K562 (cell line): Measurements from ENCODE around the gene GNAZ. TPM values are rescaled to one million over a fixed set of nuclear protein-coding genes. Genes with fewer than 3 reads are reported as not detected.

ENCODE experiments used
- BCL6 ChIP-seq: fragments of 250-450 bp; sonication (Bioruptor Pico); IDR thresholded peaks from 2 replicates; pipeline ENCODE4 v1.4.0; 2020
- CBX3 ChIP-seq, 2 experiments: IDR thresholded peaks; 1 replicate in 1 of 2; 2 replicates in 1 of 2; pipeline ENCODE4 v1.6.1; 2012; ENCODE audit warnings: inconsistent platforms in 2 of 2, low read length in 2 of 2, borderline replicate concordance in 1 of 2, control low read depth in 1 of 2
- DDX20 ChIP-seq: fragments of 450-650 bp; IDR thresholded peaks from 2 replicates; pipeline ENCODE4 v1.6.1; 2016; ENCODE audit warnings: missing genetic modification characterization, low read depth, mild to moderate bottlenecking, missing compliant biosample characterization, moderate library complexity
- KLF13 ChIP-seq: fragments of 450-650 bp; IDR thresholded peaks from 2 replicates; pipeline ENCODE4 v1.6.1; 2016; ENCODE audit warnings: missing genetic modification characterization, low read depth, mild to moderate bottlenecking, missing compliant biosample characterization, moderate library complexity, borderline replicate concordance
- MAZ ChIP-seq, 2 experiments: fragments of 450-650 bp in 1 of 2; sonication (generic) in 1 of 2; formaldehyde crosslinking; IDR thresholded peaks in 1 of 2; conservative IDR thresholded peaks in 1 of 2; 2 replicates each; pipeline versions ENCODE4 v1.4.0 to v1.5.0; 2020; ENCODE audit warnings: mild to moderate bottlenecking in 1 of 2, missing genetic modification reagents in 1 of 2
- SMARCB1 ChIP-seq: IDR thresholded peaks from 2 replicates; pipeline ENCODE4 v1.6.1; 2011; ENCODE audit warnings: improper control_type of control experiment, low read depth; ENCODE audit not compliant: insufficient read length
- STAT5A ChIP-seq: IDR thresholded peaks from 2 replicates; pipeline ENCODE4 v1.6.1; 2012; ENCODE audit warnings: low read length, inconsistent platforms, borderline replicate concordance
- ZFP36 ChIP-seq: fragments of 150-350 bp; IDR thresholded peaks from 2 replicates; pipeline ENCODE4 v1.6.1; 2018; ENCODE audit warnings: low read length, low read depth; ENCODE audit not compliant: partially characterized antibody
- ZNF41 ChIP-seq: fragments of 250-450 bp; sonication (Bioruptor Pico); conservative IDR thresholded peaks from 2 replicates; pipeline ENCODE4 v1.4.0; 2020; ENCODE audit warnings: mild to moderate bottlenecking
- ZNF778 ChIP-seq: fragments of 450-650 bp; formaldehyde crosslinking; IDR thresholded peaks from 2 replicates; pipeline ENCODE4 v1.4.0; 2020; ENCODE audit warnings: mild to moderate bottlenecking, moderate library complexity
- polyA plus RNA-seq, 8 experiments: library from polyadenylated mRNA; depleted of rRNA in 4 of 8; stranded (reverse) in 5 of 8; unstranded in 3 of 8; fragments of >200 nt; fragmentation: Nextera tagmentation in 2 of 8; fragmentation: Illumina TruSeq in 1 of 8; extraction: Ambion mirVana in 2 of 8; extraction: Trizol in 1 of 8; gene quantifications; 2 replicates each; pipeline versions ENCODE4 v1.2.1 to v1.2.3, GENCODE V29; 2011 to 2014; ENCODE audit warnings: inconsistent platforms in 1 of 8, missing spikeins in 1 of 8
- total RNA-seq, 7 experiments: library from RNA; depleted of rRNA in 6 of 7; stranded (reverse); fragments of >200 nt in 6 of 7; fragmentation: Illumina TruSeq in 2 of 7; extraction: Trizol in 2 of 7; gene quantifications; 2 replicates each; pipeline versions ENCODE4 v1.2.1 to v1.2.3, GENCODE V29; 2011 to 2021; ENCODE audit warnings: low replicate concordance in 1 of 7
- TF ChIP-seq, protein P1 (sequence below): fragments of 450-650 bp; IDR thresholded peaks from 2 replicates; pipeline ENCODE4 v1.6.1; 2016; ENCODE audit warnings: mild to moderate bottlenecking
- TF ChIP-seq, protein P2 (sequence below): fragments of 150-350 bp; conservative IDR thresholded peaks from 2 replicates; pipeline ENCODE4 v1.6.1; 2014; ENCODE audit warnings: low read length
- TF ChIP-seq, protein P3 (sequence below): fragments of 450-650 bp; formaldehyde crosslinking; IDR thresholded peaks from 2 replicates; pipeline ENCODE4 v1.4.0; 2022; ENCODE audit warnings: missing genetic modification characterization
- TF ChIP-seq, protein P4 (sequence below), 2 experiments: IDR thresholded peaks in 1 of 2; conservative IDR thresholded peaks in 1 of 2; 2 replicates each; pipeline ENCODE4 v1.6.1; 2016; ENCODE audit warnings: low read depth in 2 of 2, mild to moderate bottlenecking in 1 of 2, missing compliant biosample characterization in 1 of 2, missing genetic modification characterization in 1 of 2, moderate library complexity in 1 of 2
- TF ChIP-seq, protein P5 (sequence below): fragments of 450-650 bp; IDR thresholded peaks from 2 replicates; pipeline ENCODE4 v1.6.1; 2016; ENCODE audit warnings: missing biosample characterization, missing genetic modification characterization

GNAZ gene
- total and polyA plus RNA-seq, 9 of the 15 experiments (the other 6 are each of a cell fraction or from before 2014, with no cell fraction given), result 0.04 to 0.22 (median 0.13) TPM; not detected in 3

DNA sequence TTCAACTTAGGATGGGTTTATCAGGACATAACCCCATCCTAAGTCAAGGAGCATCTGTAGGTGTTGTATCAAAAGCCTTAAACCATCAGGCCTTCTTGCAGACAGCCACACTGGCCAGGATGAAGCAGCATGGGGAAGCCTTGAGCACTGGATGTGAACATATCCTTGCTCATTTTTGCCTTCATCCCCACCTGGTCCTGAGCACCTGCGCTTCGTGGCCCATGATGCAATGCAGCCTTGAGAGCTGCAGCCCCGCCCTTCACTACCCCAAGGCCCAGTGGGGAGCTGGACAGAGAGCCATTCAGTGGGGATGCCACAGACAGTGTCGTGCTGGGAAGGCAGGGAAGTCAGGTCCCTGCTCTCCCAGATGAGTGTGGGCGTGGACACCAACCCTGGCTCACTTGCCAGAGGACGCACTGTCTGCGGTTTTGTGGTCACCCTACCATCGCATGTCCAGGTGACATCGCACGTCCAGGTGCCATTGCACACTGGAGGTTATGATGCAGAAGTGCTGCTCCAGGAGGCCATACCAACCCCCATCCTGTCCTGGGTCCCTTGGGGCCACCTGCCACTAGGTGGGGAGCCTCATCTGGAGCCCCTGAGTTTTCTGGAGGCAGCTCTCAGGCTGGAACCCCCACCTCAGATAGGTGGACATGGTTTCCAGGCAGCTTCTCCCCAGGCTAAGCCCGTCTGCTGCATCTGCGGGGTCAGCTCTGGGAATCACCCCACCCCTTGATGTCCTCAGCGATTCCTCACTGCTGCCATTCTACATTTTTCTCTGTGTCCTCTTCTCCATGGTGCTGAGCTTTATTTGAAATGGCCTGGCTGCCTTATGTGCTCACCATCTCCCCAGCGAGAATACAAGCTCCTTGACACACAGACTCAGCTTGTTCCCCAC is 14.4 kb downstream of the GNAZ start (continued):
- TF ChIP-seq CBX3 (IDR thresholded peaks at IDR 0.05; ENCODE audit: borderline replicate concordance in 1 of 2, low read length in 2 of 2), result no peak
- TF ChIP-seq, protein P1, sequence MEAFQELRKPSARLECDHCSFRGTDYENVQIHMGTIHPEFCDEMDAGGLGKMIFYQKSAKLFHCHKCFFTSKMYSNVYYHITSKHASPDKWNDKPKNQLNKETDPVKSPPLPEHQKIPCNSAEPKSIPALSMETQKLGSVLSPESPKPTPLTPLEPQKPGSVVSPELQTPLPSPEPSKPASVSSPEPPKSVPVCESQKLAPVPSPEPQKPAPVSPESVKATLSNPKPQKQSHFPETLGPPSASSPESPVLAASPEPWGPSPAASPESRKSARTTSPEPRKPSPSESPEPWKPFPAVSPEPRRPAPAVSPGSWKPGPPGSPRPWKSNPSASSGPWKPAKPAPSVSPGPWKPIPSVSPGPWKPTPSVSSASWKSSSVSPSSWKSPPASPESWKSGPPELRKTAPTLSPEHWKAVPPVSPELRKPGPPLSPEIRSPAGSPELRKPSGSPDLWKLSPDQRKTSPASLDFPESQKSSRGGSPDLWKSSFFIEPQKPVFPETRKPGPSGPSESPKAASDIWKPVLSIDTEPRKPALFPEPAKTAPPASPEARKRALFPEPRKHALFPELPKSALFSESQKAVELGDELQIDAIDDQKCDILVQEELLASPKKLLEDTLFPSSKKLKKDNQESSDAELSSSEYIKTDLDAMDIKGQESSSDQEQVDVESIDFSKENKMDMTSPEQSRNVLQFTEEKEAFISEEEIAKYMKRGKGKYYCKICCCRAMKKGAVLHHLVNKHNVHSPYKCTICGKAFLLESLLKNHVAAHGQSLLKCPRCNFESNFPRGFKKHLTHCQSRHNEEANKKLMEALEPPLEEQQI, result no peak
- TF ChIP-seq STAT5A, result no peak
- TF ChIP-seq, protein P2, sequence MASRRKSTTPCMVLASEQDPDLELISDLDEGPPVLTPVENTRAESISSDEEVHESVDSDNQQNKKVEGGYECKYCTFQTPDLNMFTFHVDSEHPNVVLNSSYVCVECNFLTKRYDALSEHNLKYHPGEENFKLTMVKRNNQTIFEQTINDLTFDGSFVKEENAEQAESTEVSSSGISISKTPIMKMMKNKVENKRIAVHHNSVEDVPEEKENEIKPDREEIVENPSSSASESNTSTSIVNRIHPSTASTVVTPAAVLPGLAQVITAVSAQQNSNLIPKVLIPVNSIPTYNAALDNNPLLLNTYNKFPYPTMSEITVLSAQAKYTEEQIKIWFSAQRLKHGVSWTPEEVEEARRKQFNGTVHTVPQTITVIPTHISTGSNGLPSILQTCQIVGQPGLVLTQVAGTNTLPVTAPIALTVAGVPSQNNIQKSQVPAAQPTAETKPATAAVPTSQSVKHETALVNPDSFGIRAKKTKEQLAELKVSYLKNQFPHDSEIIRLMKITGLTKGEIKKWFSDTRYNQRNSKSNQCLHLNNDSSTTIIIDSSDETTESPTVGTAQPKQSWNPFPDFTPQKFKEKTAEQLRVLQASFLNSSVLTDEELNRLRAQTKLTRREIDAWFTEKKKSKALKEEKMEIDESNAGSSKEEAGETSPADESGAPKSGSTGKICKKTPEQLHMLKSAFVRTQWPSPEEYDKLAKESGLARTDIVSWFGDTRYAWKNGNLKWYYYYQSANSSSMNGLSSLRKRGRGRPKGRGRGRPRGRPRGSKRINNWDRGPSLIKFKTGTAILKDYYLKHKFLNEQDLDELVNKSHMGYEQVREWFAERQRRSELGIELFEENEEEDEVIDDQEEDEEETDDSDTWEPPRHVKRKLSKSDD, result no peak
- TF ChIP-seq, protein P3, sequence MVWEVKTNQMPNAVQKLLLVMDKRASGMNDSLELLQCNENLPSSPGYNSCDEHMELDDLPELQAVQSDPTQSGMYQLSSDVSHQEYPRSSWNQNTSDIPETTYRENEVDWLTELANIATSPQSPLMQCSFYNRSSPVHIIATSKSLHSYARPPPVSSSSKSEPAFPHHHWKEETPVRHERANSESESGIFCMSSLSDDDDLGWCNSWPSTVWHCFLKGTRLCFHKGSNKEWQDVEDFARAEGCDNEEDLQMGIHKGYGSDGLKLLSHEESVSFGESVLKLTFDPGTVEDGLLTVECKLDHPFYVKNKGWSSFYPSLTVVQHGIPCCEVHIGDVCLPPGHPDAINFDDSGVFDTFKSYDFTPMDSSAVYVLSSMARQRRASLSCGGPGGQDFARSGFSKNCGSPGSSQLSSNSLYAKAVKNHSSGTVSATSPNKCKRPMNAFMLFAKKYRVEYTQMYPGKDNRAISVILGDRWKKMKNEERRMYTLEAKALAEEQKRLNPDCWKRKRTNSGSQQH (CRISPR knock-in tag), result no peak
- no peak for TF ChIP-seq ZNF778 (CRISPR knock-in tag)
- no peak for TF ChIP-seq ZFP36
- TF ChIP-seq, protein P4, sequence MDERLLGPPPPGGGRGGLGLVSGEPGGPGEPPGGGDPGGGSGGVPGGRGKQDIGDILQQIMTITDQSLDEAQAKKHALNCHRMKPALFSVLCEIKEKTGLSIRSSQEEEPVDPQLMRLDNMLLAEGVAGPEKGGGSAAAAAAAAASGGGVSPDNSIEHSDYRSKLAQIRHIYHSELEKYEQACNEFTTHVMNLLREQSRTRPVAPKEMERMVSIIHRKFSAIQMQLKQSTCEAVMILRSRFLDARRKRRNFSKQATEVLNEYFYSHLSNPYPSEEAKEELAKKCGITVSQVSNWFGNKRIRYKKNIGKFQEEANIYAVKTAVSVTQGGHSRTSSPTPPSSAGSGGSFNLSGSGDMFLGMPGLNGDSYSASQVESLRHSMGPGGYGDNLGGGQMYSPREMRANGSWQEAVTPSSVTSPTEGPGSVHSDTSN (CRISPR knock-in tag; IDR thresholded peaks at IDR 0.05; ENCODE audit: low read depth), result no peak
- TF ChIP-seq, protein P4 (tag; conservative IDR thresholded peaks at IDR 0.05; ENCODE audit: low read depth), result no peak
- no peak for TF ChIP-seq SMARCB1
- no peak for TF ChIP-seq ZNF41 (CRISPR knock-in tag)
- TF ChIP-seq, protein P5, sequence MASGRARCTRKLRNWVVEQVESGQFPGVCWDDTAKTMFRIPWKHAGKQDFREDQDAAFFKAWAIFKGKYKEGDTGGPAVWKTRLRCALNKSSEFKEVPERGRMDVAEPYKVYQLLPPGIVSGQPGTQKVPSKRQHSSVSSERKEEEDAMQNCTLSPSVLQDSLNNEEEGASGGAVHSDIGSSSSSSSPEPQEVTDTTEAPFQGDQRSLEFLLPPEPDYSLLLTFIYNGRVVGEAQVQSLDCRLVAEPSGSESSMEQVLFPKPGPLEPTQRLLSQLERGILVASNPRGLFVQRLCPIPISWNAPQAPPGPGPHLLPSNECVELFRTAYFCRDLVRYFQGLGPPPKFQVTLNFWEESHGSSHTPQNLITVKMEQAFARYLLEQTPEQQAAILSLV (tag), result no peak
- no peak for TF ChIP-seq DDX20 (tag)
- TF ChIP-seq KLF13, result 0 out of 2 replicates have a peak, but pooled peaks have one; percentile 51
- TF ChIP-seq MAZ (CRISPR knock-in tag; conservative IDR thresholded peaks at IDR 0.05 in 1 of 2, IDR thresholded peaks at IDR 0.05 in 1 of 2), result no peak
- TF ChIP-seq BCL6 (CRISPR knock-in tag), result no peak
